ENCODE data around the gene TRRAP. TPM values are rescaled to one million over a fixed set of nuclear protein-coding genes. Genes with fewer than 3 reads are reported as not detected.

Gene TRRAP
- total and polyA plus RNA-seq, 2 of the 8 experiments (the other 6 are each of a cell fraction or from before 2014, with no cell fraction given) = 21.7 to 48.6 TPM

GRCh38 chr7:99047526-99048077, 169.3 kb downstream of the TRRAP start (continued):
- no peak for TF ChIP-seq KDM4A (IDR thresholded peaks at IDR 0.05; ENCODE audit: low read depth, low read length, severe bottlenecking)
- TF ChIP-seq SIX5 (IDR thresholded peaks at IDR 0.05; ENCODE audit: low read depth, low read length) = no peak
- no peak for TF ChIP-seq SIRT6 (IDR thresholded peaks at IDR 0.05; ENCODE audit: low read length)
- TF ChIP-seq CHD1 (IDR thresholded peaks at IDR 0.05; ENCODE audit: low read depth, low read length) = no peak
- no peak for TF ChIP-seq KDM5A (IDR thresholded peaks at IDR 0.05; ENCODE audit: low read length)
- no peak for TF ChIP-seq CHD7 (IDR thresholded peaks at IDR 0.05; ENCODE audit: insufficient replicate concordance, low read length)
- no peak for TF ChIP-seq SRF (IDR thresholded peaks at IDR 0.05; ENCODE audit: low read depth, low read length)
- TF ChIP-seq RAD21 (IDR thresholded peaks at IDR 0.05 in 1 of 2, conservative IDR thresholded peaks at IDR 0.05 in 1 of 2; ENCODE audit: low read depth in 2 of 2, low read length in 2 of 2) = no peak
- TF ChIP-seq CBX5 (IDR thresholded peaks at IDR 0.05; ENCODE audit: low read depth, low read length) = no peak

Data from H1 (cell line).